HUES64 (cell line): Measurements from ENCODE around the gene DENND6A.

Source experiments
- H3K27ac ChIP-seq: 2 replicates; pipeline ENCODE4 v1.7.0; 2013; ENCODE audit warnings: low read depth, low read length, inconsistent platforms
- H3K27me3 ChIP-seq: 2 replicates; pipeline ENCODE4 v1.6.1; 2013; ENCODE audit warnings: mild to moderate bottlenecking, low read length; ENCODE audit not compliant: insufficient read depth
- H3K36me3 ChIP-seq: 2 replicates; pipeline ENCODE4 v1.6.1; 2013; ENCODE audit warnings: mild to moderate bottlenecking, low read length; ENCODE audit not compliant: insufficient read depth
- H3K4me1 ChIP-seq: 2 replicates; pipeline ENCODE4 v1.6.1; 2013; ENCODE audit warnings: mild to moderate bottlenecking, low read length, moderate library complexity; ENCODE audit not compliant: insufficient read depth
- H3K4me3 ChIP-seq: 2 replicates; pipeline ENCODE4 v1.5.1; 2013; ENCODE audit warnings: mild to moderate bottlenecking, low read length, moderate library complexity
- H3K9ac ChIP-seq: 2 replicates; pipeline ENCODE4 v1.6.1; 2013; ENCODE audit warnings: mild to moderate bottlenecking, low read depth, low read length
- H3K9me3 ChIP-seq: 2 replicates; pipeline ENCODE4 v1.6.1; 2013; ENCODE audit warnings: low read depth, low read length; ENCODE audit not compliant: insufficient read depth
- WGBS: fragments of 150-250, 120-280 bp; methylation state at CpG from one replicate; pipeline ENCODE4 v1.1.7; 2013; ENCODE audit warnings: missing lambda C conversion rate; 5-methylcytosine and 5-hydroxymethylcytosine counted together

The DENND6A gene

GRCh38 chr3:57597127-57597923 lies 95.6 kb downstream of the DENND6A start, which contains the start of gene ARF4:
Gene ARF4 (minus strand): TSS chr3:57597344. CDS start chr3:57597140, 204 bp downstream.
- Histone ChIP-seq H3K27me3 (no peaks in the 10 kb centered on the region), H3K9ac (peak within 1 kb of the TSS; percentile 98), H3K27ac (peak within 1 kb of the TSS; percentile 99), H3K9me3 (no peaks in the 10 kb centered on the region), H3K4me3 (peak within 1 kb of the TSS; percentile 88), H3K36me3 (peaks cover 27% of the 10 kb centered on the region), H3K4me1 (peaks cover 16% of the 10 kb centered on the region)
- WGBS, result under 1% methylated on average over 67 of the region's 67 CpGs

GRCh38 chr3:57596495-57597126 lies 96.3 kb downstream of the DENND6A start:
- Histone ChIP-seq H3K9me3 (no peaks in the 10 kb centered on the region), H3K27me3 (no peaks in the 10 kb centered on the region), H3K4me1 (peaks cover 16% of the 10 kb centered on the region), H3K9ac (peak overlapping the region; percentile 98), H3K27ac (peak overlapping the region; percentile 99), H3K4me3 (peak overlapping the region; percentile 88), H3K36me3 (peaks cover 28% of the 10 kb centered on the region)
- under 1% methylated on average over 31 of the region's 31 CpGs for WGBS

GRCh38 chr3:57594576-57594975 lies 98.3 kb downstream of the DENND6A start:
- Histone ChIP-seq H3K4me3 (peak overlapping the region; percentile 88; the same call in 1 of the 2 replicates), H3K9me3 (no peaks in the 10 kb centered on the region), H3K36me3 (peaks cover 34% of the 10 kb centered on the region), H3K4me1 (peaks cover 16% of the 10 kb centered on the region), H3K27me3 (no peaks in the 10 kb centered on the region), H3K27ac (no peak overlapping the region), H3K9ac (no peak overlapping the region)
- WGBS, result 97% methylated on average over 4 of the region's 5 CpGs

- no peak overlapping the region for H3K9ac ChIP-seq
- H3K27ac ChIP-seq, result no peak overlapping the region
- WGBS, result 96% methylated on average over 4 of the region's 4 CpGs
- no peaks in the 10 kb centered on the region for H3K9me3 ChIP-seq
- H3K27me3 ChIP-seq, result no peaks in the 10 kb centered on the region
- 0 out of 2 replicates have a peak overlapping the region, but pooled peaks have one; percentile 88 for H3K4me3 ChIP-seq
- peaks cover 13% of the 10 kb centered on the region for H3K4me1 ChIP-seq
- peaks cover 34% of the 10 kb centered on the region for H3K36me3 ChIP-seq
These were observed 98.7 kb downstream of the DENND6A start for GRCh38 chr3:57594144-57594543.

- Histone ChIP-seq H3K4me3 (no peak overlapping the region), H3K9me3 (no peaks in the 10 kb centered on the region), H3K27ac (no peak overlapping the region), H3K4me1 (peaks cover 7% of the 10 kb centered on the region; the same call in 1 of the 2 replicates), H3K36me3 (peaks cover 39% of the 10 kb centered on the region), H3K9ac (no peak overlapping the region), H3K27me3 (no peaks in the 10 kb centered on the region)
- 80% methylated on average over 6 of the region's 6 CpGs for WGBS
These were observed 100.6 kb downstream of the DENND6A start for GRCh38 chr3:57592306-57592705.

- no peak overlapping the region for H3K4me3 ChIP-seq
- peaks cover 37% of the 10 kb centered on the region for H3K36me3 ChIP-seq
- H3K27me3 ChIP-seq, result no peaks in the 10 kb centered on the region
- H3K27ac ChIP-seq, result no peak overlapping the region
- H3K9ac ChIP-seq, result no peak overlapping the region
- no peaks in the 10 kb centered on the region for H3K4me1 ChIP-seq
- no peaks in the 10 kb centered on the region for H3K9me3 ChIP-seq
- WGBS, result 100% methylated on average over 1 of the region's 2 CpGs
These were observed 105.0 kb downstream of the DENND6A start for GRCh38 chr3:57587905-57588304.

GRCh38 chr3:57586778-57587177 lies 106.1 kb downstream of the DENND6A start:
- H3K4me1 ChIP-seq, result no peaks in the 10 kb centered on the region
- no peaks in the 10 kb centered on the region for H3K27me3 ChIP-seq
- H3K9me3 ChIP-seq, result no peaks in the 10 kb centered on the region
- H3K9ac ChIP-seq, result no peak overlapping the region
- no peak overlapping the region for H3K4me3 ChIP-seq
- WGBS, result 80% methylated on average over 6 of the region's 6 CpGs
- peaks cover 38% of the 10 kb centered on the region for H3K36me3 ChIP-seq
- H3K27ac ChIP-seq, result no peak overlapping the region

GRCh38 chr3:57583544-57583943 lies 109.3 kb downstream of the DENND6A start:
- H3K4me3 ChIP-seq, result no peak overlapping the region
- H3K27me3 ChIP-seq, result no peaks in the 10 kb centered on the region
- WGBS, result 96% methylated on average over 2 of the region's 2 CpGs
- H3K36me3 ChIP-seq, result peaks cover 62% of the 10 kb centered on the region
- H3K9me3 ChIP-seq, result no peaks in the 10 kb centered on the region
- H3K27ac ChIP-seq, result no peak overlapping the region
- H3K4me1 ChIP-seq, result no peaks in the 10 kb centered on the region
- no peak overlapping the region for H3K9ac ChIP-seq

GRCh38 chr3:57582474-57583168 lies 110.3 kb downstream of the DENND6A start:
- 98% methylated on average over 7 of the region's 7 CpGs for WGBS
- H3K9ac ChIP-seq, result no peak overlapping the region
- no peak overlapping the region for H3K27ac ChIP-seq
- no peaks in the 10 kb centered on the region for H3K4me1 ChIP-seq
- H3K4me3 ChIP-seq, result no peak overlapping the region
- H3K36me3 ChIP-seq, result peaks cover 70% of the 10 kb centered on the region
- H3K9me3 ChIP-seq, result no peaks in the 10 kb centered on the region
- H3K27me3 ChIP-seq, result no peaks in the 10 kb centered on the region

GRCh38 chr3:57577801-57578200 lies 115.1 kb downstream of the DENND6A start:
- Histone ChIP-seq H3K9ac (no peak overlapping the region), H3K27me3 (no peaks in the 10 kb centered on the region), H3K4me3 (no peak overlapping the region), H3K27ac (no peak overlapping the region), H3K36me3 (peaks cover 95% of the 10 kb centered on the region), H3K4me1 (no peaks in the 10 kb centered on the region), H3K9me3 (no peaks in the 10 kb centered on the region)
- 96% methylated on average over 9 of the region's 9 CpGs for WGBS
